Smooth muscle cell (in vitro differentiated cells): Measurements from ENCODE around the gene SUMO3. TPM values are rescaled to one million over a fixed set of nuclear protein-coding genes. Genes with fewer than 3 reads are reported as not detected.

Source experiments
- DNase-seq: peaks from one replicate; lab custom pipeline; 2025; ENCODE audit not compliant: unreplicated experiment; lab: John Stamatoyannopoulos, UW
- H2AFZ ChIP-seq: fragments of 200-600 bp; sonication (generic); 2 replicates; pipeline ENCODE4 v1.6.0; 2016; ENCODE audit warnings: antibody characterized with exemption, low read depth, mild to moderate bottlenecking
- H3F3A ChIP-seq: fragments of 200-600 bp; sonication (generic); 2 replicates; pipeline ENCODE4 v1.6.0; 2017; ENCODE audit warnings: antibody characterized with exemption, low read depth
- H3K27ac ChIP-seq: fragments of 200-600 bp; sonication (generic); 2 replicates; pipeline ENCODE4 v1.5.1; 2016; ENCODE audit warnings: low read depth, mild to moderate bottlenecking
- H3K27me3 ChIP-seq: fragments of 200-600 bp; sonication (generic); 2 replicates; pipeline ENCODE4 v1.6.1; 2016; ENCODE audit warnings: low read depth, mild to moderate bottlenecking
- H3K36me3 ChIP-seq: fragments of 200-600 bp; sonication (generic); 2 replicates; pipeline ENCODE4 v1.5.1; 2016; ENCODE audit warnings: low read depth
- H3K4me1 ChIP-seq: fragments of 200-600 bp; sonication (generic); 2 replicates; pipeline ENCODE4 v1.5.1; 2016; ENCODE audit warnings: low read depth
- H3K4me2 ChIP-seq: fragments of 200-600 bp; sonication (generic); 2 replicates; pipeline ENCODE4 v1.6.0; 2016; ENCODE audit warnings: mild to moderate bottlenecking
- H3K4me3 ChIP-seq: fragments of 200-600 bp; sonication (generic); 2 replicates; pipeline ENCODE4 v1.5.1; 2016; ENCODE audit warnings: mild to moderate bottlenecking
- H3K79me2 ChIP-seq: fragments of 200-600 bp; sonication (generic); 2 replicates; pipeline ENCODE4 v1.6.0; 2016; ENCODE audit warnings: low read depth, mild to moderate bottlenecking
- H3K9ac ChIP-seq: fragments of 200-600 bp; sonication (generic); 2 replicates; pipeline ENCODE4 v1.6.0; 2016; ENCODE audit warnings: low read depth
- H3K9me3 ChIP-seq: fragments of 200-600 bp; sonication (generic); replicated peaks from 2 replicates; pipeline ENCODE4 v1.5.1; 2016; ENCODE audit warnings: low read depth
- H4K20me1 ChIP-seq: fragments of 200-600 bp; sonication (generic); 2 replicates; pipeline ENCODE4 v1.6.0; 2016; ENCODE audit warnings: low read depth
- CTCF ChIP-seq: fragments of 200-600 bp; sonication (generic); IDR thresholded peaks from 2 replicates; pipeline ENCODE4 v1.5.1; 2017; ENCODE audit warnings: borderline replicate concordance, mild to moderate bottlenecking, antibody characterized with exemption; ENCODE audit not compliant: insufficient read depth, poor library complexity, severe bottlenecking
- WGBS: methylation state at CpG from one replicate; pipeline ENCODE4 v1.1.7; 2016; ENCODE audit warnings: low lambda C conversion rate; 5-methylcytosine and 5-hydroxymethylcytosine counted together
- polyA plus RNA-seq: library from polyadenylated mRNA; unstranded; fragments of >200 nt; fragmentation: Nextera tagmentation; extraction: Ambion mirVana; gene quantifications from 2 replicates; pipeline ENCODE4 v1.2.1, GENCODE V29; 2016
- total RNA-seq: library from RNA; depleted of rRNA; stranded (reverse); fragments of >200 nt; gene quantifications from 2 replicates; pipeline ENCODE4 v1.2.3, GENCODE V29; 2014

SUMO3 gene
- total and polyA plus RNA-seq, 2 experiments from 2014 or later: 87.9 to 124 TPM

DNA sequence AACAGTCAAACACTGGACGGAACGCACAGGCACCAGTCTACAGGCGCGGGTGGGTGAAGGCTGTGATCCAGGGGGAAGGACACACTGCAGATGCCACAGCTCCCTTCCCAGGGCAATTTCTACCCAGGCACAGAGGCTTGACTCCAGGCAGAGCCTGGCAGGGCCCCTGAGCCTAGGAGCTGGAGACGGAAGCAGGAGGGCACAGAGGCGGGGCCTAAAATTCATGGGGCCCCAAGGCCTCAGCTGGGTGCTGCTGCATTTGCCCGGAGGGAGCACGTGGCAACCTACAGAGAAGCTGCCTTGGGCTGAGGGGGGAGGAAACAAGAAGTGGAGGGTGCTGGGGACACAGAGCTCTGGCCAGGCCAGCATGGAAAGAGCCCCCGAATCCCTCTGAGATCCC lies 57.5 kb downstream of the SUMO3 start:
- DNase-seq: no peak
- H3K9ac ChIP-seq: no peak overlapping the region
- no peaks in the 10 kb centered on the region for H3K36me3 ChIP-seq
- H3K27ac ChIP-seq: no peak overlapping the region
- H3K4me1 ChIP-seq: no peaks in the 10 kb centered on the region
- H2AFZ ChIP-seq: no peak overlapping the region
- no peak overlapping the region for H3K4me3 ChIP-seq
- TF ChIP-seq CTCF: no peak
- no peaks in the 10 kb centered on the region for H3K27me3 ChIP-seq
- no peaks in the 10 kb centered on the region for H4K20me1 ChIP-seq
- H3K9me3 ChIP-seq: no peaks in the 10 kb centered on the region
- WGBS: 81% methylated on average over 9 of the region's 9 CpGs
- no peaks in the 10 kb centered on the region for H3F3A ChIP-seq
- H3K79me2 ChIP-seq: no peaks in the 10 kb centered on the region
- no peak overlapping the region for H3K4me2 ChIP-seq

GRCh38 chr21:44759628-44760285 lies 58.1 kb downstream of the SUMO3 start:
- no peak for TF ChIP-seq CTCF
- Histone ChIP-seq H3K79me2 (no peaks in the 10 kb centered on the region), H3K9me3 (no peaks in the 10 kb centered on the region), H3F3A (no peaks in the 10 kb centered on the region), H3K9ac (no peak overlapping the region), H3K36me3 (no peaks in the 10 kb centered on the region), H4K20me1 (no peaks in the 10 kb centered on the region), H3K4me1 (no peaks in the 10 kb centered on the region), H3K4me3 (no peak overlapping the region), H3K27me3 (no peaks in the 10 kb centered on the region), H2AFZ (no peak overlapping the region), H3K4me2 (no peak overlapping the region), H3K27ac (no peak overlapping the region)
- no peak for DNase-seq
- WGBS: 96% methylated on average over 22 of the region's 22 CpGs

- H3K27me3 ChIP-seq: no peaks in the 10 kb centered on the region
- H3K27ac ChIP-seq: no peak overlapping the region
- no peaks in the 10 kb centered on the region for H3K79me2 ChIP-seq
- no peaks in the 10 kb centered on the region for H3K9me3 ChIP-seq
- H3K4me1 ChIP-seq: no peaks in the 10 kb centered on the region
- no peaks in the 10 kb centered on the region for H3K36me3 ChIP-seq
- H3K4me3 ChIP-seq: no peak overlapping the region
- H3K9ac ChIP-seq: no peak overlapping the region
- no peaks in the 10 kb centered on the region for H3F3A ChIP-seq
- H3K4me2 ChIP-seq: no peak overlapping the region
- no peak for DNase-seq
- TF ChIP-seq CTCF: no peak
- H2AFZ ChIP-seq: no peak overlapping the region
- no peaks in the 10 kb centered on the region for H4K20me1 ChIP-seq
- WGBS: 86% methylated on average over 25 of the region's 26 CpGs
These were observed 58.9 kb downstream of the SUMO3 start for GRCh38 chr21:44758781-44759627.
